Pons (tissue), 1 donor: ENCODE results near the gene EXD2.
"Not testable (repeated sequence)": the region's sequence is repeated elsewhere in the genome, so short reads cannot be mapped to it uniquely, and the experiment has no call there.

Experiments used
- DNase-seq: peaks from one replicate; pipeline ENCODE4 v3.0.0-alpha.2; 2016; ENCODE audit warnings: low spot score

EXD2 gene

GRCh38 chr14:69259168-69259526 lies 67.8 kb downstream of the EXD2 start:
- DNase-seq = no peak

GRCh38 chr14:69259527-69260189 lies 68.4 kb downstream of the EXD2 start, which contains the start of gene GALNT16:
TSS of gene GALNT16 (plus strand) at chr14:69260158. CDS start at chr14:69260291, 133 bp downstream.
- no peak for DNase-seq

GRCh38 chr14:69260190-69260860 lies 69.0 kb downstream of the EXD2 start:
- DNase-seq = no peak

GRCh38 chr14:69260861-69261564 lies 69.7 kb downstream of the EXD2 start:
- no peak for DNase-seq

GRCh38 chr14:69261761-69262331 lies 70.5 kb downstream of the EXD2 start:
- DNase-seq = no peak

GRCh38 chr14:69262516-69262915 lies 71.2 kb downstream of the EXD2 start:
- peak; percentile 61 for DNase-seq

- peak; percentile 36 for DNase-seq
Observed at GRCh38 chr14:69263364-69263763, 72.1 kb downstream of the EXD2 start.

GRCh38 chr14:69263771-69264170 lies 72.5 kb downstream of the EXD2 start:
- peak; percentile 31 for DNase-seq

GRCh38 chr14:69266572-69267345 lies 75.5 kb downstream of the EXD2 start:
- no peak for DNase-seq

GRCh38 chr14:69267492-69267891 lies 76.2 kb downstream of the EXD2 start:
- no peak for DNase-seq

- DNase-seq = no peak
Observed at GRCh38 chr14:69268223-69268622, 76.9 kb downstream of the EXD2 start.

- no peak for DNase-seq
Observed at GRCh38 chr14:69268763-69269162, 77.5 kb downstream of the EXD2 start.

- DNase-seq = no peak
Observed at GRCh38 chr14:69269381-69269780, 78.1 kb downstream of the EXD2 start.

- no peak for DNase-seq
Observed at GRCh38 chr14:69270097-69270496, 78.8 kb downstream of the EXD2 start.

GRCh38 chr14:69270795-69271708 lies 79.8 kb downstream of the EXD2 start:
- no peak for DNase-seq

- DNase-seq = no peak
Observed at GRCh38 chr14:69274321-69274720, 83.0 kb downstream of the EXD2 start.

GRCh38 chr14:69275331-69275730 lies 84.0 kb downstream of the EXD2 start:
- no peak for DNase-seq

- not testable (repeated sequence) for DNase-seq
Observed at GRCh38 chr14:69277356-69277755, 86.1 kb downstream of the EXD2 start.

GRCh38 chr14:69280746-69281291 lies 89.5 kb downstream of the EXD2 start:
- no peak for DNase-seq

- DNase-seq = no peak
Observed at GRCh38 chr14:69281450-69282169, 90.3 kb downstream of the EXD2 start.
